Measurements from ENCODE around the gene TSTD2. TPM values are rescaled to one million over a fixed set of nuclear protein-coding genes. Genes with fewer than 3 reads are reported as not detected.
A peak's percentile ranks its signal among the peaks of the same experiment; 100 is the strongest.

TSTD2 gene
- 10 to 100 TPM; 27.7 to 47.5 (median 35.8) TPM for polyA plus RNA-seq (ENCODE audit: insufficient read length in 4 of 4)

- DNase-seq (ENCODE audit: low read depth in 4 of 4, low spot score in 2 of 4), result peak; percentile 96 to 99 (median 97)
Observed at GRCh38 chr9:97632985-97633858, at the start of gene TSTD2, which contains the start of gene NCBP1. Gene TSTD2, minus strand, starts transcription at chr9:97633368. Its CDS starts 5,806 bp downstream, at chr9:97627562. Gene NCBP1, plus strand, starts transcription at chr9:97633821. Its CDS starts 61 bp downstream, at chr9:97633882.

- no peak for DNase-seq (ENCODE audit: low read depth in 4 of 4, low spot score in 2 of 4)
Observed at GRCh38 chr9:97682242-97682641, 49.1 kb upstream of the TSTD2 start.

- no peak for DNase-seq (ENCODE audit: low read depth in 4 of 4, low spot score in 2 of 4)
Observed at GRCh38 chr9:97675655-97676054, 42.5 kb upstream of the TSTD2 start.

GRCh38 chr9:97673922-97674321 lies 40.8 kb upstream of the TSTD2 start:
- DNase-seq (ENCODE audit: low read depth in 4 of 4, low spot score in 2 of 4), result no peak

GRCh38 chr9:97672403-97672802 lies 39.2 kb upstream of the TSTD2 start:
- DNase-seq (ENCODE audit: low read depth in 4 of 4, low spot score in 2 of 4), result no peak

- DNase-seq (ENCODE audit: low read depth in 4 of 4, low spot score in 2 of 4), result no peak
Observed at GRCh38 chr9:97670586-97670985, 37.4 kb upstream of the TSTD2 start.

GRCh38 chr9:97668485-97668884 lies 35.3 kb upstream of the TSTD2 start:
- DNase-seq (ENCODE audit: low read depth in 4 of 4, low spot score in 2 of 4), result no peak

GRCh38 chr9:97666907-97667686 lies 33.9 kb upstream of the TSTD2 start:
- no peak for DNase-seq (ENCODE audit: low read depth in 4 of 4, low spot score in 2 of 4)

- no peak for DNase-seq (ENCODE audit: low read depth in 4 of 4, low spot score in 2 of 4)
Observed at GRCh38 chr9:97665742-97666141, 32.6 kb upstream of the TSTD2 start.

- DNase-seq (ENCODE audit: low read depth in 4 of 4, low spot score in 2 of 4), result no peak
Observed at GRCh38 chr9:97660847-97661246, 27.7 kb upstream of the TSTD2 start.

GRCh38 chr9:97660340-97660739 lies 27.2 kb upstream of the TSTD2 start:
- no peak for DNase-seq (ENCODE audit: low read depth in 4 of 4, low spot score in 2 of 4)

GRCh38 chr9:97659771-97660170 lies 26.6 kb upstream of the TSTD2 start:
- DNase-seq (ENCODE audit: low read depth in 4 of 4, low spot score in 2 of 4), result no peak

GRCh38 chr9:97658707-97659106 lies 25.5 kb upstream of the TSTD2 start:
- no peak for DNase-seq (ENCODE audit: low read depth in 4 of 4, low spot score in 2 of 4)

GRCh38 chr9:97651646-97652045 lies 18.5 kb upstream of the TSTD2 start:
- DNase-seq (ENCODE audit: low read depth in 4 of 4, low spot score in 2 of 4), result no peak

GRCh38 chr9:97647996-97648395 lies 14.8 kb upstream of the TSTD2 start:
- DNase-seq (ENCODE audit: low read depth in 4 of 4, low spot score in 2 of 4), result no peak

GRCh38 chr9:97645720-97646119 lies 12.6 kb upstream of the TSTD2 start:
- DNase-seq (ENCODE audit: low read depth in 4 of 4, low spot score in 2 of 4), result no peak

- no peak for DNase-seq (ENCODE audit: low read depth in 4 of 4, low spot score in 2 of 4)
Observed at GRCh38 chr9:97640325-97640724, 7.2 kb upstream of the TSTD2 start.

GRCh38 chr9:97638666-97639065 lies 5.5 kb upstream of the TSTD2 start:
- no peak for DNase-seq (ENCODE audit: low read depth in 4 of 4, low spot score in 2 of 4)

GRCh38 chr9:97636903-97637302 lies 3.7 kb upstream of the TSTD2 start:
- DNase-seq (ENCODE audit: low read depth in 4 of 4, low spot score in 2 of 4), result no peak

- DNase-seq (ENCODE audit: low read depth in 4 of 4, low spot score in 2 of 4), result no peak
Observed at GRCh38 chr9:97635026-97635425, 1.9 kb upstream of the TSTD2 start.

GRCh38 chr9:97633859-97634490 lies 807 bp upstream of the TSTD2 start:
- DNase-seq (ENCODE audit: low read depth in 4 of 4, low spot score in 2 of 4), result peak in 1 of 4 donors; percentile 9

Measured in left renal cortex interstitium (tissue), 4 donors.